Natural killer cell (primary cell): ENCODE measurements around the gene TMEM117. TPM values are rescaled to one million over a fixed set of nuclear protein-coding genes. Genes with fewer than 3 reads are reported as not detected.

Source experiments
- ATAC-seq, 3 donors: fragments of 150-1000 bp in 2 of 3; fragments of 200-7000 bp in 1 of 3; cut with Tn5 transposase; 1 replicate in 1 of 3; 2 replicates in 2 of 3; pipeline ENCODE4 v1.10.0; 2021; ENCODE audit warnings: mild to moderate bottlenecking in 2 of 3, moderate library complexity in 2 of 3
- DNase-seq, 2 donors: peaks; one replicate each; pipeline versions ENCODE4 v3.0.0 to v3.0.0-alpha.2; 2013 to 2021; ENCODE audit warnings: mixed read lengths in 1 of 2
- H3K27ac ChIP-seq: one replicate; pipeline ENCODE4 v1.5.1; 2013; ENCODE audit warnings: mild to moderate bottlenecking, low read length
- H3K27me3 ChIP-seq: one replicate; pipeline ENCODE4 v1.6.1; 2013; ENCODE audit warnings: low read length; ENCODE audit not compliant: control insufficient read depth, insufficient read depth
- H3K36me3 ChIP-seq: one replicate; pipeline ENCODE4 v1.6.1; 2013; ENCODE audit warnings: low read length; ENCODE audit not compliant: control insufficient read depth, insufficient read depth
- H3K4me1 ChIP-seq: one replicate; pipeline ENCODE4 v1.6.1; 2013; ENCODE audit warnings: low read length; ENCODE audit not compliant: control insufficient read depth, insufficient read depth
- H3K4me3 ChIP-seq: one replicate; pipeline ENCODE4 v1.5.1; 2013; ENCODE audit warnings: low read length
- H3K9me3 ChIP-seq: one replicate; pipeline ENCODE4 v1.6.1; 2013; ENCODE audit warnings: low read length; ENCODE audit not compliant: control insufficient read depth, insufficient read depth
- H3K27ac Mint-ChIP-seq, 2 donors: one replicate each; pipeline ENCODE4 v1.8.0; 2022; ENCODE audit warnings: mild to moderate bottlenecking in 2 of 2, mixed read lengths in 2 of 2, moderate library complexity in 1 of 2
- H3K27me3 Mint-ChIP-seq, 2 donors: one replicate each; pipeline ENCODE4 v1.8.0; 2022; ENCODE audit warnings: low read depth in 2 of 2, mixed read lengths in 2 of 2
- H3K36me3 Mint-ChIP-seq: one replicate; pipeline ENCODE4 v1.8.0; 2022; ENCODE audit warnings: mixed read lengths
- H3K4me1 Mint-ChIP-seq, 2 donors: one replicate each; pipeline ENCODE4 v1.8.0; 2022; ENCODE audit warnings: mixed read lengths in 2 of 2
- H3K4me3 Mint-ChIP-seq: one replicate; pipeline ENCODE4 v1.8.0; 2022; ENCODE audit warnings: mild to moderate bottlenecking, moderate library complexity, mixed read lengths
- H3K9me3 Mint-ChIP-seq, 2 donors: one replicate each; pipeline ENCODE4 v1.8.0; 2022; ENCODE audit warnings: mixed read lengths in 2 of 2
- CTCF ChIP-seq: fragments of 200-600 bp; IDR thresholded peaks from one replicate; pipeline ENCODE4 v1.8.0; 2022; ENCODE audit warnings: antibody characterized with exemption
- WGBS: methylation state at CpG from one replicate; pipeline ENCODE4 v1.1.7; 2013; ENCODE audit warnings: missing lambda C conversion rate; ENCODE audit not compliant: insufficient coverage; 5-methylcytosine and 5-hydroxymethylcytosine counted together
- intact Hi-C: fragments of 100-400 bp; cut with micrococcal nuclease; formaldehyde crosslinking; loops from one replicate; pipeline ENCODE4 v1.14.2; 2022
- total RNA-seq, 4 donors: library from RNA; stranded (reverse); fragments of 120-200 nt in 1 of 4; gene quantifications; one replicate each; pipeline versions ENCODE4 v1.2.3 to v1.2.4, GENCODE V29; 2013 to 2022

TMEM117 gene
- total RNA-seq, 3 donors from 2014 or later (not counting 1 experiment from before 2014, with no cell fraction given): 7.1 to 8.1 (median 7.9) TPM

GRCh38 chr12:44379831-44380230, 544.0 kb downstream of the TMEM117 start:
- H3K27ac ChIP-seq: no peak overlapping the region
- 68% methylated on average over 3 of the region's 3 CpGs for WGBS
- Mint-ChIP-seq H3K4me1 (no peaks in the 10 kb centered on the region), H3K27me3 (no peaks in the 10 kb centered on the region), H3K9me3 (peaks cover 0 to 3% of the 10 kb centered on the region in 2 donors), H3K4me3 (no peak overlapping the region), H3K36me3 (peaks cover 16% of the 10 kb centered on the region), H3K27ac (no peak overlapping the region)
- H3K27me3 ChIP-seq: no peaks in the 10 kb centered on the region
- no peak for TF ChIP-seq CTCF
- no peaks in the 10 kb centered on the region for H3K36me3 ChIP-seq
- no peaks in the 10 kb centered on the region for H3K4me1 ChIP-seq
- no peaks in the 10 kb centered on the region for H3K9me3 ChIP-seq
- intact Hi-C loops: no loop called here
- ATAC-seq: no peak
- H3K4me3 ChIP-seq: no peak overlapping the region
- no peak for DNase-seq

GRCh38 chr12:44380861-44381260, 545.0 kb downstream of the TMEM117 start:
- no peak for DNase-seq
- Mint-ChIP-seq H3K36me3 (peaks cover 16% of the 10 kb centered on the region), H3K9me3 (peaks cover 0 to 3% of the 10 kb centered on the region in 2 donors), H3K4me1 (no peaks in the 10 kb centered on the region), H3K27ac (no peak overlapping the region), H3K4me3 (no peak overlapping the region), H3K27me3 (no peaks in the 10 kb centered on the region)
- intact Hi-C loops: no loop called here
- no peak for TF ChIP-seq CTCF
- ATAC-seq: no peak
- H3K27ac ChIP-seq: no peak overlapping the region
- no peaks in the 10 kb centered on the region for H3K9me3 ChIP-seq
- H3K27me3 ChIP-seq: no peaks in the 10 kb centered on the region
- H3K36me3 ChIP-seq: no peaks in the 10 kb centered on the region
- H3K4me1 ChIP-seq: no peaks in the 10 kb centered on the region
- H3K4me3 ChIP-seq: no peak overlapping the region

- Histone ChIP-seq H3K27ac (no peak overlapping the region), H3K4me1 (no peaks in the 10 kb centered on the region), H3K4me3 (no peak overlapping the region), H3K36me3 (no peaks in the 10 kb centered on the region), H3K27me3 (no peaks in the 10 kb centered on the region), H3K9me3 (no peaks in the 10 kb centered on the region)
- Mint-ChIP-seq H3K4me3 (no peak overlapping the region), H3K4me1 (no peaks in the 10 kb centered on the region), H3K9me3 (peaks cover 0 to 3% of the 10 kb centered on the region in 2 donors), H3K36me3 (peaks cover 16% of the 10 kb centered on the region), H3K27me3 (no peaks in the 10 kb centered on the region), H3K27ac (no peak overlapping the region)
- no peak for TF ChIP-seq CTCF
- no peak for DNase-seq
- intact Hi-C loops: no loop called here
- 98% methylated on average over 6 of the region's 6 CpGs for WGBS
- ATAC-seq: no peak
Observed at GRCh38 chr12:44381341-44381740, 545.5 kb downstream of the TMEM117 start.

GRCh38 chr12:44384136-44384535, 548.3 kb downstream of the TMEM117 start:
- WGBS: no CpG with 5 or more reads among the region's 3 CpGs
- Mint-ChIP-seq H3K27me3 (no peaks in the 10 kb centered on the region), H3K4me1 (no peaks in the 10 kb centered on the region), H3K9me3 (no peaks in the 10 kb centered on the region), H3K4me3 (no peak overlapping the region), H3K27ac (no peak overlapping the region), H3K36me3 (peaks cover 19% of the 10 kb centered on the region)
- Histone ChIP-seq H3K36me3 (no peaks in the 10 kb centered on the region), H3K27me3 (no peaks in the 10 kb centered on the region), H3K27ac (no peak overlapping the region), H3K4me1 (no peaks in the 10 kb centered on the region), H3K4me3 (no peak overlapping the region), H3K9me3 (no peaks in the 10 kb centered on the region)
- TF ChIP-seq CTCF: no peak
- ATAC-seq (no peak), DNase-seq (no peak)
- intact Hi-C loops: no loop called here
